ENCODE results near the gene LHFPL2. TPM values are rescaled to one million over a fixed set of nuclear protein-coding genes. Genes with fewer than 3 reads are reported as not detected.

The LHFPL2 gene
- total and polyA plus RNA-seq, 2 experiments from 2014 or later: 10.6 to 50.8 TPM

GRCh38 chr5:78655746-78656290 lies 7.2 kb upstream of the LHFPL2 start:
- H3F3A ChIP-seq (replicated peaks; ENCODE audit: low read depth): no peaks in the 10 kb centered on the region
- H2AFZ ChIP-seq: no peak overlapping the region
- H3K9me2 ChIP-seq (ENCODE audit: insufficient read depth): no peaks in the 10 kb centered on the region
- H3K27me3 Mint-ChIP-seq (ENCODE audit: insufficient read depth, low read depth, poor library complexity): peaks cover 3% of the 10 kb centered on the region
- DNase-seq (ENCODE audit: low spot score): no peak
- H3K27ac ChIP-seq (ENCODE audit: low read depth): no peak overlapping the region
- H4K20me1 ChIP-seq (replicated peaks; ENCODE audit: insufficient read depth): no peaks in the 10 kb centered on the region
- H3K27ac Mint-ChIP-seq: no peak overlapping the region
- no peak overlapping the region for H3K4me2 ChIP-seq
- H3K79me2 ChIP-seq (replicated peaks; ENCODE audit: insufficient read depth): no peaks in the 10 kb centered on the region
- no peak overlapping the region for H3K4me3 Mint-ChIP-seq
- no peaks in the 10 kb centered on the region for H3K36me3 Mint-ChIP-seq (ENCODE audit: low read depth)
- peaks cover 8% of the 10 kb centered on the region; the same call in 1 of the 2 replicates for H3K4me1 ChIP-seq (ENCODE audit: insufficient read depth)
- no peaks in the 10 kb centered on the region; the same call in 2 of the 3 replicates for H3K9me3 Mint-ChIP-seq
- no peaks in the 10 kb centered on the region for H3K27me3 ChIP-seq (ENCODE audit: insufficient read depth)
- ATAC-seq: no peak
- TF ChIP-seq POLR2AphosphoS5 (IDR thresholded peaks at IDR 0.05; ENCODE audit: low read depth): no peak
- TF ChIP-seq EZH2phosphoT487 (IDR thresholded peaks at IDR 0.05; ENCODE audit: unreplicated experiment): no peak
- TF ChIP-seq NANOG (IDR thresholded peaks at IDR 0.05; ENCODE audit: borderline replicate concordance): no peak
- TF ChIP-seq EZH2 (IDR thresholded peaks at IDR 0.05; ENCODE audit: low read depth, unreplicated experiment): no peak
- H3K4me3 ChIP-seq: no peak overlapping the region
- H3K36me3 ChIP-seq (ENCODE audit: insufficient read depth): no peaks in the 10 kb centered on the region
- peaks cover 5% of the 10 kb centered on the region; the same call in 2 of the 3 replicates for H3K4me1 Mint-ChIP-seq

- Histone ChIP-seq H3K36me3 (ENCODE audit: insufficient read depth) (no peaks in the 10 kb centered on the region), H3K79me2 (replicated peaks; ENCODE audit: insufficient read depth) (no peaks in the 10 kb centered on the region), H3K4me2 (no peak overlapping the region), H3F3A (replicated peaks; ENCODE audit: low read depth) (peaks cover under 1% of the 10 kb centered on the region), H3K27me3 (ENCODE audit: insufficient read depth) (no peaks in the 10 kb centered on the region), H3K4me3 (no peak overlapping the region), H3K4me1 (ENCODE audit: insufficient read depth) (peaks cover 18% of the 10 kb centered on the region), H4K20me1 (replicated peaks; ENCODE audit: insufficient read depth) (no peaks in the 10 kb centered on the region), H3K27ac (ENCODE audit: low read depth) (no peak overlapping the region), H2AFZ (no peak overlapping the region), H3K9me2 (ENCODE audit: insufficient read depth) (no peaks in the 10 kb centered on the region)
- H3K27me3 Mint-ChIP-seq (ENCODE audit: insufficient read depth, low read depth, poor library complexity): peaks cover 3% of the 10 kb centered on the region
- H3K27ac Mint-ChIP-seq: no peak overlapping the region
- H3K4me1 Mint-ChIP-seq: peaks cover 16% of the 10 kb centered on the region
- no peaks in the 10 kb centered on the region; the same call in 2 of the 3 replicates for H3K36me3 Mint-ChIP-seq (ENCODE audit: low read depth)
- DNase-seq (ENCODE audit: low spot score): no peak
- ATAC-seq: no peak
- no peaks in the 10 kb centered on the region; the same call in 2 of the 3 replicates for H3K9me3 Mint-ChIP-seq
- H3K4me3 Mint-ChIP-seq: no peak overlapping the region
- TF ChIP-seq ZNF331 (CRISPR knock-in tag; IDR thresholded peaks at IDR 0.05; ENCODE audit: low read depth) (no peak), STAT1 (IDR thresholded peaks at IDR 0.05; ENCODE audit: unreplicated experiment) (no peak), REST (IDR thresholded peaks at IDR 0.05; ENCODE audit: unreplicated experiment) (no peak), NANOG (IDR thresholded peaks at IDR 0.05; ENCODE audit: borderline replicate concordance) (no peak), CTCF (conservative IDR thresholded peaks at IDR 0.05; ENCODE audit: low read depth in 2 of 2) (no peak), ETS1 (IDR thresholded peaks at IDR 0.05) (no peak), EZH2phosphoT487 (IDR thresholded peaks at IDR 0.05; ENCODE audit: unreplicated experiment) (no peak), CREB1 (CRISPR knock-in tag; IDR thresholded peaks at IDR 0.05; ENCODE audit: low read depth) (no peak), JUNB (IDR thresholded peaks at IDR 0.05; ENCODE audit: unreplicated experiment) (no peak)
Observed at GRCh38 chr5:78654386-78654785, 5.8 kb upstream of the LHFPL2 start.
